HCT116 (cell line): Measurements from ENCODE around the gene TOR2A. TPM values are rescaled to one million over a fixed set of nuclear protein-coding genes. Genes with fewer than 3 reads are reported as not detected.

Experiments
- ATAC-seq: fragments of 200-7000 bp; cut with Tn5 transposase; 2 replicates; pipeline ENCODE4 v1.9.1; 2020; ENCODE audit warnings: mild to moderate bottlenecking, moderate library complexity
- BruUV-seq: library from RNA; stranded (reverse); fragments of 400-500 nt; replicated peaks from 2 replicates; lab custom pipeline; 2021; lab: Mats Ljungman, UMichigan
- CTCF ChIA-PET: fragments of 300-600 bp; sonication (Branson Sonifier 250); formaldehyde crosslinking; loops from one replicate; lab custom pipeline; 2021; ENCODE audit warnings: antibody characterized with exemption; lab: Charles Lee
- POLR2A ChIA-PET: fragments of 300-600, 350-600 bp; sonication (Branson Sonifier 250); formaldehyde crosslinking; loops from one replicate; lab custom pipeline; 2021; ENCODE audit warnings: antibody characterized with exemption; lab: Charles Lee
- RAD21 ChIA-PET, 2 experiments: fragments of 300-600 bp; sonication (Branson Sonifier 250); formaldehyde crosslinking; loops; one replicate each; lab custom pipeline; 2023; ENCODE audit warnings: low total read pairs in 2 of 2; ENCODE audit not compliant: uncharacterized antibody in 2 of 2, unreplicated experiment in 2 of 2, low non-redundant PET in 1 of 2; lab: Charles Lee
- DNase-seq: peaks from one replicate; pipeline ENCODE4 v3.0.0-alpha.2; 2010; ENCODE audit warnings: low read depth, low spot score
- H2AFZ ChIP-seq: fragments of 200-600 bp; shearing (Covaris generic), sonication (generic); 2 replicates; pipeline ENCODE4 v1.6.1; 2017; ENCODE audit warnings: low read depth, mixed run types, mixed read lengths, antibody characterized with exemption, low read length; ENCODE audit not compliant: poor library complexity, severe bottlenecking
- H3K27ac ChIP-seq: 2 replicates; pipeline ENCODE4 v1.5.1; 2012; ENCODE audit warnings: low read depth, low read length
- H3K27me3 ChIP-seq: fragments of 200-600 bp; sonication (generic); 2 replicates; pipeline ENCODE4 v1.6.1; 2016; ENCODE audit warnings: mixed run types, low read length, mixed read lengths; ENCODE audit not compliant: insufficient read depth
- H3K36me3 ChIP-seq, 2 experiments: fragments of 200-500 bp in 1 of 2; fragments of 200-600 bp in 1 of 2; sonication (Bioruptor generic) in 1 of 2; sonication (generic) in 1 of 2; 2 replicates each; pipeline versions ENCODE4 v1.5.1 to v1.6.1; 2014 to 2016; ENCODE audit warnings: low read length in 2 of 2, inconsistent platforms in 1 of 2, mixed read lengths in 1 of 2, mixed run types in 1 of 2; ENCODE audit not compliant: insufficient read depth in 2 of 2, control insufficient read depth in 1 of 2
- H3K4me1 ChIP-seq, 2 experiments: fragments of 200-600 bp in 1 of 2; sonication (generic) in 1 of 2; 2 replicates each; pipeline versions ENCODE4 v1.5.1 to v1.6.1; 2012 to 2017; ENCODE audit warnings: low read length in 2 of 2, inconsistent platforms in 1 of 2, mild to moderate bottlenecking in 1 of 2, mixed read lengths in 1 of 2, mixed run types in 1 of 2, moderate library complexity in 1 of 2; ENCODE audit not compliant: insufficient read depth in 2 of 2, control insufficient read depth in 1 of 2
- H3K4me2 ChIP-seq: fragments of 200-600 bp; sonication (generic); 2 replicates; pipeline ENCODE4 v1.6.1; 2017; ENCODE audit warnings: mixed run types, low read length, mixed read lengths
- H3K4me3 ChIP-seq, 2 experiments: fragments of 200-600 bp in 1 of 2; sonication (generic) in 1 of 2; replicated peaks in 1 of 2; 2 replicates each; pipeline ENCODE4 v1.5.1; 2011 to 2016; ENCODE audit warnings: low read length in 2 of 2, control low read depth in 1 of 2, low read depth in 1 of 2, mild to moderate bottlenecking in 1 of 2, mixed read lengths in 1 of 2, mixed run types in 1 of 2
- H3K79me2 ChIP-seq: fragments of 200-600 bp; sonication (generic); 2 replicates; pipeline ENCODE4 v1.6.1; 2017; ENCODE audit warnings: mild to moderate bottlenecking, mixed run types, low read length, moderate library complexity, mixed read lengths; ENCODE audit not compliant: insufficient read depth
- H3K9ac ChIP-seq: fragments of 200-600 bp; sonication (generic); 2 replicates; pipeline ENCODE4 v1.6.1; 2016; ENCODE audit warnings: low read length, mixed read lengths
- H3K9me2 ChIP-seq: fragments of 200-600 bp; sonication (generic), shearing (Covaris generic); 2 replicates; pipeline ENCODE4 v1.6.1; 2017; ENCODE audit warnings: mixed run types, mild to moderate bottlenecking, moderate library complexity; ENCODE audit not compliant: insufficient read depth
- H3K9me3 ChIP-seq, 2 experiments: fragments of 200-500 bp in 1 of 2; fragments of 200-600 bp in 1 of 2; sonication (Bioruptor generic) in 1 of 2; sonication (generic) in 1 of 2; 2 replicates each; pipeline ENCODE4 v1.6.1; 2014 to 2017; ENCODE audit warnings: low read length in 2 of 2, mixed read lengths in 2 of 2, inconsistent platforms in 1 of 2, low read depth in 1 of 2, mild to moderate bottlenecking in 1 of 2, mixed run types in 1 of 2, moderate library complexity in 1 of 2; ENCODE audit not compliant: control insufficient read depth in 1 of 2, insufficient read depth in 1 of 2
- H4K20me1 ChIP-seq: fragments of 200-600 bp; sonication (generic), shearing (Covaris generic); 2 replicates; pipeline ENCODE4 v1.6.1; 2017; ENCODE audit warnings: mixed run types, mild to moderate bottlenecking, moderate library complexity; ENCODE audit not compliant: insufficient read depth
- CBX3 ChIP-seq: IDR thresholded peaks from 2 replicates; pipeline ENCODE4 v1.6.1; 2012; ENCODE audit warnings: low read depth
- EGR1 ChIP-seq: IDR thresholded peaks from 2 replicates; pipeline ENCODE4 v1.6.1; 2012; ENCODE audit warnings: low read depth
- ELF1 ChIP-seq: IDR thresholded peaks from 2 replicates; pipeline ENCODE4 v1.6.1; 2012; ENCODE audit warnings: low read depth, borderline replicate concordance
- EZH2 ChIP-seq: fragments of 200-600 bp; sonication (generic); IDR thresholded peaks from 2 replicates; pipeline ENCODE4 v1.6.1; 2017; ENCODE audit warnings: antibody characterized with exemption, mixed run types
- FOSL1 ChIP-seq: IDR thresholded peaks from 2 replicates; pipeline ENCODE4 v1.6.1; 2012; ENCODE audit warnings: low read depth
- JUND ChIP-seq: IDR thresholded peaks from 2 replicates; pipeline ENCODE4 v1.6.1; 2012
- POLR2A ChIP-seq: IDR thresholded peaks from 2 replicates; pipeline ENCODE4 v1.7.0; 2011; ENCODE audit warnings: borderline replicate concordance; ENCODE audit not compliant: insufficient read depth, insufficient read length; ENCODE audit errors: extremely low read depth
- RAD21 ChIP-seq: IDR thresholded peaks from 2 replicates; pipeline ENCODE4 v1.6.1; 2012; ENCODE audit warnings: low read depth, mild to moderate bottlenecking
- SIN3A ChIP-seq: IDR thresholded peaks from 2 replicates; pipeline ENCODE4 v1.6.1; 2012; ENCODE audit warnings: low read depth
- SP1 ChIP-seq: IDR thresholded peaks from 2 replicates; pipeline ENCODE4 v1.6.1; 2012; ENCODE audit warnings: low read depth
- SRF ChIP-seq: IDR thresholded peaks from 2 replicates; pipeline ENCODE4 v1.6.1; 2012; ENCODE audit warnings: low read depth
- YY1 ChIP-seq: IDR thresholded peaks from 2 replicates; pipeline ENCODE4 v1.6.1; 2011; ENCODE audit warnings: low read length, low read depth, moderate library complexity, mild to moderate bottlenecking; ENCODE audit not compliant: insufficient replicate concordance; ENCODE audit errors: extremely low read depth
- ZFX ChIP-seq: fragments of 450-650 bp; IDR thresholded peaks from 2 replicates; pipeline ENCODE4 v1.6.1; 2017
- ZNF274 ChIP-seq: fragments of 200-500 bp; sonication (Bioruptor generic); IDR thresholded peaks from 2 replicates; pipeline ENCODE4 v1.6.1; 2014; ENCODE audit warnings: mild to moderate bottlenecking, low read depth, low read length, inconsistent platforms
- intact Hi-C: fragments of 100-400 bp; cut with micrococcal nuclease; formaldehyde crosslinking; loops from 2 replicates; pipeline ENCODE4 v1.10.0; 2022
- total RNA-seq: library from RNA; stranded (reverse); gene quantifications from one replicate; pipeline ENCODE4 v1.2.1, GENCODE V29; 2021; ENCODE audit not compliant: unreplicated experiment
- TF ChIP-seq, protein P1 (sequence below): IDR thresholded peaks from 2 replicates; pipeline ENCODE4 v1.6.1; 2012; ENCODE audit warnings: low read depth

TOR2A gene
- total RNA-seq, 1 experiment from 2014 or later: 12.0 TPM

DNA sequence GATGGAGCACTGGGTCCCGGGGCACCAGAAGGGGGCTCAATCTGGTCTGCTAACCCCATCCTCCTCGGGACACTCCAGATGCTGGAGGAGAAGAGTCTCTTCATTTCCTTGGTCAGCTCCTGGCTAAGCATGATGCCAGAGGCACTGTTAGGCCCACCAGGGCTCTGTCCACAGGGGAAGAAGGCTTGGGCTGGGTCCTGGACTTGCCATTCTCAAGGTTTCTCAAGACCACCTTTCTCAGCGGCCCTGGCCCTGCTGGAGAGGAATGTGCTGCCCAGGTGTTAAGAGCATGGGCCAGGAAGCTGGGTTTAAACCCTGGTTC is 35.5 kb upstream of the TOR2A start:
- BruUV-seq: no TSS peak
- CTCF ChIA-PET: interaction anchor here (0.8 to 2.2 kb wide), 7 partner anchors 15 to 136 kb away, joined by 3 to 24 read pairs (median 3); partner anchors contain the start of genes CDK9 and TOR2A
- Histone ChIP-seq H3K4me3 (peak overlapping the region; percentile 50 to 60), H3K9ac (peak overlapping the region; percentile 57; the same call in 1 of the 2 replicates), H3K27ac (peak overlapping the region; percentile 34; the same call in 1 of the 2 replicates), H3K36me3 (no peaks in the 10 kb centered on the region), H3K79me2 (no peaks in the 10 kb centered on the region), H3K9me3 (no peaks in the 10 kb centered on the region), H3K9me2 (no peaks in the 10 kb centered on the region), H2AFZ (no peak overlapping the region), H3K4me1 (peaks cover 13 to 21% of the 10 kb centered on the region in 2 experiments), H3K4me2 (peak overlapping the region; percentile 96), H3K27me3 (no peaks in the 10 kb centered on the region), H4K20me1 (no peaks in the 10 kb centered on the region)
- TF ChIP-seq ZFX (no peak), EZH2 (no peak), SP1 (no peak), JUND (no peak), ZNF274 (no peak), POLR2A (no peak), EGR1 (no peak), SRF (no peak), YY1 (no peak), ELF1 (no peak), RAD21 (no peak), FOSL1 (no peak), SIN3A (no peak), CBX3 (no peak)
- TF ChIP-seq, protein P1, sequence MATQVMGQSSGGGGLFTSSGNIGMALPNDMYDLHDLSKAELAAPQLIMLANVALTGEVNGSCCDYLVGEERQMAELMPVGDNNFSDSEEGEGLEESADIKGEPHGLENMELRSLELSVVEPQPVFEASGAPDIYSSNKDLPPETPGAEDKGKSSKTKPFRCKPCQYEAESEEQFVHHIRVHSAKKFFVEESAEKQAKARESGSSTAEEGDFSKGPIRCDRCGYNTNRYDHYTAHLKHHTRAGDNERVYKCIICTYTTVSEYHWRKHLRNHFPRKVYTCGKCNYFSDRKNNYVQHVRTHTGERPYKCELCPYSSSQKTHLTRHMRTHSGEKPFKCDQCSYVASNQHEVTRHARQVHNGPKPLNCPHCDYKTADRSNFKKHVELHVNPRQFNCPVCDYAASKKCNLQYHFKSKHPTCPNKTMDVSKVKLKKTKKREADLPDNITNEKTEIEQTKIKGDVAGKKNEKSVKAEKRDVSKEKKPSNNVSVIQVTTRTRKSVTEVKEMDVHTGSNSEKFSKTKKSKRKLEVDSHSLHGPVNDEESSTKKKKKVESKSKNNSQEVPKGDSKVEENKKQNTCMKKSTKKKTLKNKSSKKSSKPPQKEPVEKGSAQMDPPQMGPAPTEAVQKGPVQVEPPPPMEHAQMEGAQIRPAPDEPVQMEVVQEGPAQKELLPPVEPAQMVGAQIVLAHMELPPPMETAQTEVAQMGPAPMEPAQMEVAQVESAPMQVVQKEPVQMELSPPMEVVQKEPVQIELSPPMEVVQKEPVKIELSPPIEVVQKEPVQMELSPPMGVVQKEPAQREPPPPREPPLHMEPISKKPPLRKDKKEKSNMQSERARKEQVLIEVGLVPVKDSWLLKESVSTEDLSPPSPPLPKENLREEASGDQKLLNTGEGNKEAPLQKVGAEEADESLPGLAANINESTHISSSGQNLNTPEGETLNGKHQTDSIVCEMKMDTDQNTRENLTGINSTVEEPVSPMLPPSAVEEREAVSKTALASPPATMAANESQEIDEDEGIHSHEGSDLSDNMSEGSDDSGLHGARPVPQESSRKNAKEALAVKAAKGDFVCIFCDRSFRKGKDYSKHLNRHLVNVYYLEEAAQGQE: no peak
- POLR2A ChIA-PET: interaction anchor here (0.6 to 1.7 kb wide), 7 partner anchors 22 to 153 kb away, joined by 3 to 10 read pairs (median 3); partner anchors contain the start of gene TOR2A
- no peak for DNase-seq
- intact Hi-C loops: no loop called here
- no peak for ATAC-seq
- RAD21 ChIA-PET: interaction anchor here in 1 of 2 experiments (0.6 kb wide), 1 partner anchor 100 kb away, joined by 5 read pairs; no protein-coding TSS in a partner anchor
